Measurements from ENCODE around the gene MUC22.
"Not testable (repeated sequence)": the region's sequence is repeated elsewhere in the genome, so short reads cannot be mapped to it uniquely, and the experiment has no call there.

Gene MUC22

DNA sequence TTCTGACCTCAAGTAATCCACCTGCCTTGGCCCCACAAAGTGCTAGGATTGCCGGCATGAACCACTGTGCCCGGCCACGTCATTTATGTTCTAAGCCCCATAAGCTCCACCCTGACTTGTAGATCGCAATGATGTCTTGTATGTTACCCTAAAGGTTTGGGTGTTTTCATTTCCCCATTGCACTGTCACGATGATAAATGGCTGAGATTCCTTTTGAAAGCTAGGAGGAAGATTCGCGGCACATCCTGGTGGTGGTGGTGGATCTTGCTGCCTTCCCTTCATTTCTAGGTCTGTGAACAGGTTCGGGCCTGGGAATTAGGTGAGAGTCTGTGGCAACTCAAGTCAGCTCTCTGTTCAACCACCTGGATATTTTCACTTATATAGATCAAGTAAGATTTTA, 28.3 kb downstream of the MUC22 start:
- no peak for DNase-seq (ENCODE audit: low read depth)

DNA sequence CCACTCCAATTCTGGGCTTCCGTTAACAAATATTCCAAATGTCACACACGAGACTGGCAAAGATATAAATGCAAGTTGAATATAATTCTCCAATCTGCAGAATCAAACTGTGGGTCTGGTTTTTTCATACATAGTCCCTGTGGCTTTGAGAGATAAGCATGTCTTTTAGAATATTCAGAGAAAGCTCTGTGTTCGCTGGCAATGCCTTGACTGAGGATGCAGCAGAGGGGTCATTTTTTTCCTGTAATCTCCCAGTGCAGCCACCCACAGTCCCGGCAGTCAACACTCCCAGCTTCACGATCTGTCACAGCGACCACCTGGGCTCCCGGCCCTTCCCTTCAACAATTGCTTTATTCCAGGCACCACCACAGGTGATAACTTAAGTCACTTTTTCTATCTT, 30.5 kb downstream of the MUC22 start:
- DNase-seq (ENCODE audit: low read depth): no peak

DNA sequence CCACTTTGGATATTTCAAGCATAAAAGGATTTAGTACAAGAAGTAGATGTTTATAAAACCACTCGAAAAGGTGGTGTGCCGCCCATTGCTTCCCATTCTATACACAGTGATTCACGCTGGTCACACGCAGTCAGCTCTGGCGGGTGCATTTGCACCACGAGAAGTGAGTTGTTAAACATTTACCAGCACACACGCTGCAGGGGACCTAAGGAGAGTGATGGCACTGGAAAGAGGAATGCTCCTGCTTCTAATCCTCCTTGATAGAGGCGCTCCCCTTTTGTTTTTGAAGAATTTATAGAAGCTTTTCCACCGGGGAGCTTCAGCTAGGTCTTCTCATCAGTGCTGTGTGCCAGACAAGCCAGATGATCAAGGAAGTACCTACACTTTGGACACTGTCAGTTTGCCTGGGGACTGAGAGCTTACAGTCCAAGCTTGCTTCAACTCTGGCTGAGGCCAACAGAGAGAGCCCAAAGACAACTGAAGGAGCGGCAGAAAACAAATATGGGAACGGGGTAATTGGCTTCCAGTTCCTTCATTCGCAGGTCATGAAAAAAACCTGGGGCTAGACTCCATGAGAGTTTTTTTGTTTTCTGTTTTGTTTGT, 31.2 kb downstream of the MUC22 start:
- no peak for DNase-seq (ENCODE audit: low read depth)

DNA sequence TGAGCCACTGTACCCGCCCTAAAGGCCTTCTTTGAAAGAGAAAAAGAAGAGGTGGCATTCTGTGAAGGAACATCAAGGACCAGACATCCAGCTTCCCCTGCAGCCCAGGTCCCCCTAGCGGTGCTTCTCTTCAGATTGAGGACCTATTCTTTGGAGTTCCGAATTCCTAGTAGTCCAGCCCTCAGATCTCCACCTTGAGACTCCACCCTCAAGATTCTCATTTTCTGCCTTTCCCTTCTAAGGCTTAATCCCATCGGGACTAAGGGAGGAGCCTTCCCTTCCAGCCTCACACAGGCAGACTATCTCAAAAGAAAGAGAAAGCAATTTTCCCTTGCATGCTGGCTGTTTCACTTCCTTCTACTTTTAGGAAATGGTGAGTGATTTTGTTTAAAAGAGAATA, 32.5 kb downstream of the MUC22 start:
- peak; percentile 55 for DNase-seq (ENCODE audit: low read depth)

DNA sequence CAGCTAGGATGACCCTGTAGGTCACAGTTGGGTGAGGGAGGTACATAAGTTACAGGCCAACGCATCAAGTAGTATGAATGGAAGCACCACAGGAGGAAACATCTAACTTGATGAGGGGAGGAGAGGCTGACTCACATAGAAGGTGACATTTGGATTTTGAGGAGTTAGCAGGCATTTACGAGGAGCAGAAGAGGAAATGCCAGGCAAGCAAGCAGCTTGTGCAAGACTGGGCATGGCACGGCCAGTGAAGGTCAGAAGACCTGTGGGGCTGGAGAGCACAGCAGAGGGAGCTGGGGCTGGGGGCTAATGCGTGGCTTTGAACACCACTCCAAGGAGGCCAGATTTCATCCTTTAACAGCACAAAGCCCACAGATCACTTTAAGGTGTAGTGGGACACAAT, 37.8 kb downstream of the MUC22 start:
- DNase-seq (ENCODE audit: low read depth): no peak

DNA sequence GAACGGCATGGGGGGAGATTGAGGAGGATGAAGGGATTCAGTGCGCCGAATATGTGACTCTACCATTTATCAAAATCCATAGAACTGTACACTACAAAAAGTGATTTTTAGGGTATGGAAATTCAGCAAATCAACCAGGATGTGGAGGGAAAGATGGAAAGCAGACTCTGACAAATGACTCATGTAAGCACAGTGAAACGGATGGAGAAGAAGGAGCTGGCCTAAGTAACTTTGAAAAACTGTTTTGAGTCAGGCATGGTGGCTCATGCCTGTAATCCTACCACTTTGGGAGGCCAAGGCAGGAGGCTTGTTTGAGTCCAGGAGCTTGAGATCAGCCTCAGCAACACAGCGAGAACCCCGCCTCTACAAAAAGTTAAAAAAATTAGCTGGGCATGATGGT, 39.2 kb downstream of the MUC22 start:
- no peak for DNase-seq (ENCODE audit: low read depth)

DNA sequence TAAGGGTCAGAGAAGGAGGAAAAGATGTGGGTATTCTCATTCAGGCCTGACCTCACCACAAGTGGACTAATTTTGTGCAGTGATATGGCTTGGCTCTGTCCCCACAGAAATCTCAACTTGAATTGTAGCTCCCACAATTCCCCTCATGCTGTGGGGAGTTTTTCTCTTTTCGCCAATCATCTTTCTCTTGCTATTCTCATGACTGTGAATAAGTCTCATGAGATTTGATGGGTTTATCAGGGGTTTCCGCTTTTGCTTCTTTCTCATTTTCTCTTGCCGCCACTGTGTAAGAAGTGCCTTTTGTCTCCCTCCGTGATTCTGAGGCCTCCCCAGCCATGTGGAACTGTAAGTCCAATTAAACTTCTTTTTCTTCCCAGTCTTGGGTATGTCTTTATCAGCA, 42.9 kb downstream of the MUC22 start:
- not testable (repeated sequence) for DNase-seq (ENCODE audit: low read depth)

DNA sequence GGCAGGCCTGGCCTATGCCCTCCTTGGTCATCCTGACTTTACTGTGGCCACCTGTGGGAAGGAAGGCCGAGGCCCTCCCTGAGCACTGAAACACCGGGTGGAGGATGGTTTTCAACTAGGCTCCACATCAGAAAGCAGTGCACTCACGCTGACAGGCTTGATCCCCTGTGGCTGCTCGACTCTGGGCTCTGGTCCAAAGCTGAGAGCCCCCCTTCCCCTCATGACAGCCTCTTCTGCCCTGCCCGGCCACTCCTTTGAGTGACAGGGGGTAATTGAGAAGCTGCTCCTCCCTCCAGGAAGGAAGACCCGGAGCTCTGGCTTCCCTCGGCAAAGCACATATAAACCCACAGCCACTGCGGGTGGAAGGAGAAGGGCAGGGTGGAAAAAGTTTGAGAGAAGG, 43.6 kb downstream of the MUC22 start:
- no peak for DNase-seq (ENCODE audit: low read depth)

DNA sequence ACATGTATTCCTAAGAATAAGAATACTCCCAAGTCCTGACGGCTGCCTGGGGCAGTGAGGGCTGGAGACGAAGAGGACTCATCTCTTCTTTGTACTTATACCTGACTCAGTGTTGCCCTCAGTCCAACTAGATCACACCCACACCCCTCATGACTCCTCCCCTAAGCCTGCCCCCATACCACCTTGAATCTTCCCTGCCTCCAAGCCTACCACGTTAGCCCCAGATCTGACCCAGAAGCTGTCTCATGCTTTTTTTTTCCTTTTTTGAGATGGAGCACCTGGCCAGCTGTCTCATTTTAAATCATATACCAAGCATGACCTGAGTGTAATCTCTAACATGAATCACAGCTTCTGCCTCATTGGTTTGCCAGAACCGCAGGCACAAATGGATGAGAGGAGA, 45.2 kb downstream of the MUC22 start:
- no peak for DNase-seq (ENCODE audit: low read depth)

DNA sequence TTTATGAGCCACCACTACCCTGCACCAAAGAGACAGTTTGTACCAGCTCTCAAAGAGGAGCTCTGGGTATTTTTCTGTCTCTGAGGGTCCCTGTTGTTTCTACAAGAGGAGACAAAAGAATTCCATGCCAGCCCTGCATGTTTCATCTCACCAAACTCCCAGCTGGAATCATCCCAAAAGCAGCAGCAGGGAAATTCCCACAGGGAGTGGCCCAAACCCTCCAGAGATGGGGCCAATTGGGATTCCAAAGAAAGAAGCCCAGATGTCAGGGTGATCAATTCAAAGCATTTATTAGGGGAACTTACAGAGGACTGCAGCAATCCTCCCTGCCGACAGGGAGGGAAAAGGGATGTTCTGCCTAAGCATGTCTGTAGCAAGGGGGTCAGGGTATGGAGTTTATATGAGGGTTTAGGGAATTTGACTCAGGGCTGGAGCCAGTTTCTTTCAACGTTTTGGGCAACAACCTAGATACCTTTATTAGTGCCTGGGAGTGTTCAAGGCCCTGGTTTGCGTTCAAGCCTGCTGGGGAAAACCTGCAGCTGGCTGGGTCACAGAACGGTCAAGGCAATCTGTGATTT, 47.2 kb downstream of the MUC22 start:
- DNase-seq (ENCODE audit: low read depth): no peak

DNA sequence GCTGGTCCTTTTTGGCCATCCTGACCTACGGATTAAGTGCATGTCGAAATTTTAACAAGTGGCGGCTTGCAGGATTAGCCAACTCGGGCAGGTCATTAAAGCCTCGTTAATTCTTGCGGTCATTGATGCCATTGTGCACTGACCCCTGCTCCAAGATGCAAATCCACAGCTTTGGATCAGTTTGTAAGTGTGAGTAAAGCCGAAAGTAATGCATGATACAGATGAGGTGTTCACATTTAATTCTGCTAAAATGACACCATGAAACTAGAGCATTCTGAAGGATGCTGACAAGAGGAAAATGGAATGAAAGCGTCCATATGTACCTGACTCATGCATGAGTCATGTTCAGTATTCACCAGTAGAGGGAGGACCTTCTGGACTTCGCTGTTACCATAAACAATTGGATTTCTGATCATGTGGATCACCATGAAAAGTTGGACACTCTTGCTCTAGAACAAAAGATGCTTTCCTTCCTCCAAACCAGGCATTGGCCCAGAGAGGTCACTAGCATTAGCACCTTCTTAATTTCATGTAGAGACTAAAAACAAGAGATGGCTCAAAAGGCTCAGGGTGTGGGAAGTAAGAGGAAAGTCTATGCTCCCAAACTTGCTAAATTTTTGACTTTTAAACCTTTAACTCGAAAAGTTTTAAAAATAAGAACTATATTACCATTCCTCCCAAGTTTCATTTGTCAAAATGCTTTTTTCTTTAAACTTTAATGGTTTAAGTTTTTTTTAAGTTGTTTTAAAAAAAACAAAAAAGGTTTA, 48.0 kb downstream of the MUC22 start:
- DNase-seq (ENCODE audit: low read depth): peak; percentile 83

DNA sequence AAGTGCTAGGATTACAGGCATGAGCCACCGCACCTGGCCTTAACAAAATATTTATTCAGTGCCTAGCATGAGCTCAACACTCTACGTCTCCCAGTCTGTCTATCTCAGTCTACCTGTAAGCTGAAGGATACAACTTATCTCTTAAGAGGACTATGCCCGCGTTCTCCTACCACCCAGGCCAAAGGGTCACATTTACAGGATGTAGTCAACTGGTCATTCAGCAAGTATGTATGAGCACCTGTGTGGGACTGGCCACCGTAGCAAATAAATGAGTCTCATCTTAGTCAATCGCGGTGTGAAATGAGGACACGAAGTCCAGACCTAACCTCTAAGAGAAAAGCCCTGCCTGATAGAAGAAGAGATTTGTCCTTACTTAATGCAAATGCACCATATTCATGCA, 49.9 kb downstream of the MUC22 start:
- no peak for DNase-seq (ENCODE audit: low read depth)

DNA sequence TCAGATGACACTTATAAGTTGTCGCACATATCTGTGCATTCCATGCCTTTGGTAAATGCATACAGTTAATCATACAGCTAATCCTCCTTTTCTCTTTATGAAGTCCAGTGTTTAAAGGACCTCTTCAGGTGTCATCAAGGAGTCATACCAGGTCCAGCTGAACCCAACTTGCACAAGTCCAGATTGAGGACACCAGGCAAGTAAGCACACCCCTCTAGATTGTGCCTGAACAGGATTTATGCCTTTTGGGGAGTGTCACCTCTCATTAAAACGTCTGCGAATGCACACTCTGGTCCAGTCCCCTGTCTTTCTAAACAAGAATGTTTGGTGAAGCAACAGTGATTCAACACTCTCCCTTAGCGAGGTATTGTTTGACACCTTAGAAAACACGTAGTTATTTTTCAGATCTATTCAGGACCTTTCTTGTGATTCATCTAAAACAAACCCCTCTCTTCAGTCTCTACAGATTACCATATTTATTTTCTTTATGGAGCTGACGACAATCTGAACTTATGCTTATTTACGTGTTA, 53.7 kb downstream of the MUC22 start:
- no peak for DNase-seq (ENCODE audit: low read depth)

DNA sequence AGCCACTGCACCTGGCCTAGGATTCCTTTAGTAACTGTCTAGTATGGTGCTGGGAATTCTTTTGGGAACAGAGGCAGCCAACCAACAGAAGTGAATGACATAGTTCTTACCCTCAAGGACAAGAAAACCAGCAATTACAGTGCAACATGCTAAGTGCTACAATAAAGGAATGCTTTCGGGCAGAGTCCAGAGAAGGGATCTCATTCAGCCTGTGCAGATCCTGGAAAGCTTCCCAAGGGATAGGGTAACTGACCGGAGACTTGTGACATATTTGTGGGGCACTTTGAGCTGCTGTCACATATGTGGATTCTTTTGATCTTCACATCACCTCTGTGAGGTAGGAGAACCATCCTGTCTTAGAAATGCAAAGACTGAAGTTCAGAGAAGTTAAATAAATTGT, 55.3 kb downstream of the MUC22 start:
- no peak for DNase-seq (ENCODE audit: low read depth)

DNA sequence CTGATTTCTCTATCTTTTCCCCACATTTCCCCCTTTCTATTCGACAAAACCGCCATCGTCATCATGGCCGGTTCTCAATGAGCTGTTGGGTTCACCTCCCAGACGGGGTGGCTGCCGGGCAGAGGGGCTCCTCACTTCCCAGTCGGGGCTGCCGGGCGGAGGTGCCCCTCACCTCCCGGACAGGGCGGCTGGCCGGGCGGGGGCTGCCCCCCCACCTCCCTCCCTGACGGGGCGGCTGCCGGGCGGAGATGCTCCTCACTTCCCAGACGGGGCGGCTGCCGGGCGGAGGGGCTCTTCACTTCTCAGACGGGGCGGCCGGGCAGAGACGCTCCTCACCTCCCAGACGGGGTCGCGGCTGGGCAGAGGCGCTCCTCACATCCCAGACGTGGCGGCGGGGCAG, 56.8 kb downstream of the MUC22 start:
- DNase-seq (ENCODE audit: low read depth): not testable (repeated sequence)

DNA sequence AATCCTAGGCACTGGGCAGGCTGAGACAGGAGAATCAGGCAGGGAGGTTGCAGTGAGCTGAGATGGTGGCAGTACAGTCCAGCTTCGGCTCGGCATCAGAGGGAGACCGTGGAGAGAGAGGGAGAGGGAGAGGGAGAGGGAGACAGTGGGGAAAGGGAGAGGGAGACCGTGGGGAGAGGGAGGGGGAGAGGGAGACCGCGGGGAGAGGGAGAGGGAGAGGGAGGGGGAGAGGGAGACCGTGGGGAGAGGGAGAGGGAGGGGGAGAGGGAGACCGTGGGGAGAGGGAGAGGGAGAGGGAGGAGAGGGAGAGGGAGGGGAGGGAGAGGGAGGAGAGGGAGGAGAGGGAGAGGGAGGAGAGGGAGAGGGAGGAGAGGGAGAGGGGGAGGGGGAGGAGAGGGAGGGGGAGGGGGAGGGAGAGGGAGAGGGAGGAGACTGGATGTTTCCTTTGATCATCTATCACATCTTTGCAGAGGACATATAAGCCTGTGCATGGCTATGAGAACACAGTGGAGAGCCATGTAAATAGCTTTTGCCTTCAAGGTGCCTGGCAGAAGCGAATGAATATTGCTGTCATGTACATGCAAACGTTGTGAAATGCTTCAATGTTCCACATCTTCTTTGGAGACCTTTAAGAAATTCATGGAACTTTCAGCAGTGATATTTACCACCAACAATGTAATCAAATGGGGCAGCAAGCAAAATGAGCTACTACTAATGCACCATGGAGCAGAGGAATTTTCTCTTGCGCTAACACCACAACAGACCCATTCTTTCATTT, 57.8 kb downstream of the MUC22 start:
- not testable (repeated sequence) for DNase-seq (ENCODE audit: low read depth)

DNA sequence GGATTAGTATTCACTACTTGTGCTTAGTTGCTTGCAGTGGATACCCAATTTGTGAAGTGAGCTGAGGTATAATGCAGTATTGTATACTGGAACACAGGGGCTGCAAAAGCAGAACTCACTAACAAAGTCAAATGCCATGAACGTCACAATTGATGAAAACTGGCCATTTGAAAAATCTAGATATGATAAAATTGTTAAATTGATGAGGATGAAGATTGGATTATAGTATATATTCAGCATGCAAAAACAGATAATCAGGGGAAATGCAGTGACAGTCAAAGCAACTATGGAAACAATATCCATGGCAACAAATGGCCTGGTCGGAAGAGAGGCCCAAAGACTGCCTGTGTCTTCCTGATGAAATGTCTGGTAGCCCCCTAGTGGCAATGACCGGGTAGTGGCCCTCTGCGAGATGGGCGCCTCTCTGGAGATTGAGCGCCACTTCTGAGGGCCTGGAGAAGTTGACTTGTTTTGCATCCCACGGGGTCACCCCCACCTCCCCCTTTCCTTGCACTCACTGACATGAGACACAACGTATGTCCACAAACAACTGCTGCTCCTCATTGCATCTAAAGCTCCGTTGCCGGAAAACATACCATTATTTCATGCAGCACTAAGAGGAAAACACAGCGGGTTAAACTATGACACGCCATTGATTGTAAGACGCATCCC, 58.5 kb downstream of the MUC22 start:
- DNase-seq (ENCODE audit: low read depth): peak; percentile 75

DNA sequence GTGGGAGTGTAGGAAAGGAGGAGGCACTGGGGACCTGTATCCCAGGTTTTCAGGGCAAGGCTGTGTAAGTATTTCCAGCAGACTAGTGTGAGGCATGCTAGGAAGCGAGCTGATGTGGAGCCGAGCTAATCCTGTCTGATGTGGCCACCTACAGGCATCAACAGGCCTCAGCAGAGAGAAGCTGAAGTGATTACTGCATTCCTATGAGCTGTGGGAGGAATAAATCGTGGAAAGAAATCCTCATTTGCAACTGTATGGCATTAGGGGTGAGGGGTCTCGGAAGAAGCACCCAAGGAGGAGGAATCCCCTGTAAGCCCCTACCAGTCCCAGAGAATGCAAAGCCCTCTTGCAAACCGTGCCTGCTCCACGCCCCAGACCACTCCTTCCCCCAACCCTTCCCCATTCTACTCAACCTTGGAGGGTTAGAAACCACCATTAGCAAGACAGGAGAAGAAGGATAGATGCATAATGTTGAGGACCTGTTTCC, 60.5 kb downstream of the MUC22 start:
- peak; percentile 76 for DNase-seq (ENCODE audit: low read depth)

DNA sequence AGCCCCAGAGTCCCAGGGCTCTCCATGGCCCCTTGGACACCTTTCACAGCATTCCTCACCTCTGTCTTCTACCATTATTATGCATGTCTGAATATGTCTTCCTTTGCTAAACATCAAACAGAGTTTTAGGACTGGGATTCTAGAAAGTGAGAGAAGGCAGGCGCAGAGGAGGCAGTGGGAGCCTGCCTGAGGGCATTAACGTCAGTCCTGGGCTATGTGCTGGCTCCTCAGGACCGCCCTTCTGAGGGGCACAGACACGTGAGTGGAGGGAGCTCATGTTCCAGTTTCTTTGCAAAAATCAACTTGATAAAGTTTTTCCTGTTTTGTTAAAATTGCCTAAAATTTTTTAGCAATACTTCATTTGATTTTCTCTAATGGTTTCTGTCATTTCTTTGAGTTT, 64.1 kb downstream of the MUC22 start:
- no peak for DNase-seq (ENCODE audit: low read depth)

DNA sequence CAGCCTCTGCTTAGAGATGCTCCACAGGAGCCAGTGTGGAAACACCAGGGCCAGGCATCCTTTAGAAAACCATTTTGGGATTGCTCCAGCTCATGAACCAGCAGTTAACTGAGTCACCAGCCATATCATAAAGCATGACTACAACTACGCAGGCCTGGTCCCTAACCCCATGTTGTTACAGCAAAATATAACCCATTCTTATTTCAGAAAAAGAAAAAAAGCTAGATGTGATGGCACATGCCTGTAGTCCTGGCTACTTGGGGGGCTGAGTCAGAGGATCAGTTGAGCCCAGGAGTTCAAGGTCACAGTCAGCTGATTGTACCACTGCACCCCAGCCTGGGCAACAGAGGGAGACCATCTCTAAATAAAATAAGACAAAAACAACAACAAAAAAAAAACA, 65.3 kb downstream of the MUC22 start:
- peak; percentile 78 for DNase-seq (ENCODE audit: low read depth)

DNA sequence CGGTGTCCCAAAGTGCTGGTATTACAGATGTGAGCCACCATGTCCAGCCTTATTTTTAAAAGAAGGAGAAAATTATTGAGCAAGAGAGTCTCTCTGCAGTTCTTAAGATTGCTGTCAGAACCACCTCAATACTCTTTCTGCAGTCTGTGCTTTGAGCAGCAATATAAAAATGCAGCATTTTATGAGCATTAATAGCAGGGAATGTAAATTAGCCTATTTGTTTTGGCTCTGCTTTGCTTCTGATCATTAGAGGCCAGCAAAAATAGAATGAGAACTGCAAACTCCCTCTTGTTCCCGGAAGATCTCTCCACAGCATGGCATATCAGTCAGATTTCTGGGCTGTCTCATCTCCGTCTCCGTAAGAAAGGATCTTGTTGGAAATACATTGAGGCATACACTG, 66.3 kb downstream of the MUC22 start:
- no peak for DNase-seq (ENCODE audit: low read depth)
